Body of pancreas (tissue), 4 donors: Measurements from ENCODE around the gene ZBTB24. TPM values are rescaled to one million over a fixed set of nuclear protein-coding genes. Genes with fewer than 3 reads are reported as not detected.
A peak's percentile ranks its signal among the peaks of the same experiment; 100 is the strongest.

Experiments used
- ATAC-seq: fragments of 150-250 bp; one replicate; pipeline ENCODE4 v1.9.1; 2016
- DNase-seq, 4 donors: peaks; one replicate each; pipeline ENCODE4 v3.0.0-alpha.2; 2019
- H3K27ac ChIP-seq, 4 donors: fragments of 200-600 bp; sonication (generic); 1 replicate in 3 of 4; 2 replicates in 1 of 4; pipeline versions ENCODE4 v1.5.1 to v1.6.1; 2016 to 2019; ENCODE audit warnings: mild to moderate bottlenecking in 1 of 4, mixed read lengths in 1 of 4, moderate library complexity in 1 of 4
- H3K27me3 ChIP-seq, 2 donors: fragments of 200-600 bp; sonication (generic); one replicate each; pipeline ENCODE4 v1.6.0; 2016; ENCODE audit warnings: mild to moderate bottlenecking in 1 of 2
- H3K36me3 ChIP-seq, 2 donors: fragments of 200-600 bp; sonication (generic); replicated peaks in 1 of 2; 2 replicates each; pipeline ENCODE4 v1.5.1; 2016; ENCODE audit warnings: low read depth in 2 of 2; ENCODE audit not compliant: insufficient read depth in 1 of 2
- H3K4me1 ChIP-seq: fragments of 200-600 bp; sonication (generic); one replicate; pipeline ENCODE4 v1.6.0; 2016
- H3K4me3 ChIP-seq, 2 donors: fragments of 200-600 bp; sonication (generic); 1 replicate in 1 of 2; 2 replicates in 1 of 2; pipeline ENCODE4 v1.5.1; 2016 to 2019
- H3K9me3 ChIP-seq, 3 donors: fragments of 200-600 bp; sonication (generic); 1 replicate in 2 of 3; 2 replicates in 1 of 3; pipeline ENCODE4 v1.5.1; 2016
- CTCF ChIP-seq, 7 experiments: fragments of 450-650 bp in 4 of 7; fragments of 200-600 bp in 3 of 7; sonication (generic) in 3 of 7; IDR thresholded peaks; one replicate each; pipeline ENCODE4 v1.5.1; 2016 to 2019; ENCODE audit warnings: antibody characterized with exemption in 7 of 7
- POLR2A ChIP-seq, 3 donors: fragments of 450-650 bp; IDR thresholded peaks; one replicate each; pipeline ENCODE4 v1.6.1; 2016; ENCODE audit warnings: antibody characterized with exemption in 3 of 3, mild to moderate bottlenecking in 2 of 3
- WGBS, 2 donors: methylation state at CpG; one replicate each; pipeline ENCODE4 v1.1.5; 2017; 5-methylcytosine and 5-hydroxymethylcytosine counted together
- intact Hi-C: fragments of 100-400 bp; cut with DNase I; formaldehyde crosslinking; loops from one replicate; pipeline ENCODE4 v1.15.1; 2023
- total RNA-seq, 2 donors: library from RNA; depleted of rRNA; stranded (reverse); fragments of >200 nt; gene quantifications; one replicate each; pipeline ENCODE4 v1.1.0, GENCODE V29; 2016

Gene ZBTB24
- total RNA-seq, 2 donors from 2014 or later = 3.3 to 4.4 TPM

- H3K4me1 ChIP-seq = no peaks in the 10 kb centered on the region
- H3K27me3 ChIP-seq = no peaks in the 10 kb centered on the region
- intact Hi-C loops = no loop called here
- H3K36me3 ChIP-seq = no peaks in the 10 kb centered on the region
- DNase-seq = peak in 2 of 4 donors; percentile 9 to 11
- no peak overlapping the region for H3K27ac ChIP-seq
- TF ChIP-seq POLR2A (IDR thresholded peaks at IDR 0.05) (no peak), CTCF (IDR thresholded peaks at IDR 0.05) (no peak)
- H3K9me3 ChIP-seq = no peaks in the 10 kb centered on the region
- WGBS, 2 donors = 79 to 84% methylated on average over 10 of the region's 10 CpGs
- H3K4me3 ChIP-seq = no peak overlapping the region
- ATAC-seq = no peak
Observed at GRCh38 chr6:109503327-109504224, 20.6 kb upstream of the ZBTB24 start.

- intact Hi-C loops = no loop called here
- Histone ChIP-seq H3K36me3 (no peaks in the 10 kb centered on the region), H3K9me3 (no peaks in the 10 kb centered on the region), H3K4me1 (no peaks in the 10 kb centered on the region), H3K27me3 (no peaks in the 10 kb centered on the region), H3K4me3 (no peak overlapping the region), H3K27ac (no peak overlapping the region)
- TF ChIP-seq POLR2A (IDR thresholded peaks at IDR 0.05) (no peak), CTCF (IDR thresholded peaks at IDR 0.05) (no peak)
- DNase-seq = no peak
- WGBS, 2 donors = 69 to 74% methylated on average over 2 of the region's 2 CpGs
- ATAC-seq = no peak
Observed at GRCh38 chr6:109498936-109499335, 15.9 kb upstream of the ZBTB24 start.

GRCh38 chr6:109498052-109498451 is 15.0 kb upstream of the ZBTB24 start:
- DNase-seq = no peak
- ATAC-seq = no peak
- no peaks in the 10 kb centered on the region for H3K27me3 ChIP-seq
- no peaks in the 10 kb centered on the region for H3K4me1 ChIP-seq
- TF ChIP-seq POLR2A (IDR thresholded peaks at IDR 0.05) (no peak), CTCF (IDR thresholded peaks at IDR 0.05) (no peak)
- no peak overlapping the region for H3K27ac ChIP-seq
- no peaks in the 10 kb centered on the region for H3K36me3 ChIP-seq
- intact Hi-C loops = no loop called here
- no peak overlapping the region for H3K4me3 ChIP-seq
- WGBS, 2 donors = 85 to 89% methylated on average over 4 of the region's 4 CpGs
- H3K9me3 ChIP-seq = no peaks in the 10 kb centered on the region

- intact Hi-C loops = no loop called here
- TF ChIP-seq CTCF (IDR thresholded peaks at IDR 0.05) = no peak
- TF ChIP-seq POLR2A (IDR thresholded peaks at IDR 0.05) = no peak
- DNase-seq (no peak), ATAC-seq (no peak)
- H3K9me3 ChIP-seq = no peaks in the 10 kb centered on the region
- H3K4me3 ChIP-seq = no peak overlapping the region
- no peaks in the 10 kb centered on the region for H3K27me3 ChIP-seq
- no peaks in the 10 kb centered on the region for H3K36me3 ChIP-seq
- 80 to 84% methylated on average over 9 of the region's 9 CpGs for WGBS, 2 donors
- no peaks in the 10 kb centered on the region for H3K4me1 ChIP-seq
- H3K27ac ChIP-seq = no peak overlapping the region
Observed at GRCh38 chr6:109496036-109496772, 13.2 kb upstream of the ZBTB24 start.
